ENCODE measurements around the gene BEX4. TPM values are rescaled to one million over a fixed set of nuclear protein-coding genes. Genes with fewer than 3 reads are reported as not detected.

BEX4 gene
- total RNA-seq, 1 donor from 2014 or later: 46.1 TPM

- Mint-ChIP-seq H3K4me3 (ENCODE audit: unreplicated experiment) (no peak overlapping the region), H3K27me3 (ENCODE audit: low read depth) (peaks cover 5% of the 10 kb centered on the region), H3K27ac (ENCODE audit: unreplicated experiment) (no peak overlapping the region), H3K4me1 (ENCODE audit: low read depth) (peaks cover 10% of the 10 kb centered on the region), H3K9me3 (ENCODE audit: low read depth) (no peaks in the 10 kb centered on the region), H3K36me3 (ENCODE audit: low read depth) (peaks cover 7% of the 10 kb centered on the region)
- TF ChIP-seq, protein P1, sequence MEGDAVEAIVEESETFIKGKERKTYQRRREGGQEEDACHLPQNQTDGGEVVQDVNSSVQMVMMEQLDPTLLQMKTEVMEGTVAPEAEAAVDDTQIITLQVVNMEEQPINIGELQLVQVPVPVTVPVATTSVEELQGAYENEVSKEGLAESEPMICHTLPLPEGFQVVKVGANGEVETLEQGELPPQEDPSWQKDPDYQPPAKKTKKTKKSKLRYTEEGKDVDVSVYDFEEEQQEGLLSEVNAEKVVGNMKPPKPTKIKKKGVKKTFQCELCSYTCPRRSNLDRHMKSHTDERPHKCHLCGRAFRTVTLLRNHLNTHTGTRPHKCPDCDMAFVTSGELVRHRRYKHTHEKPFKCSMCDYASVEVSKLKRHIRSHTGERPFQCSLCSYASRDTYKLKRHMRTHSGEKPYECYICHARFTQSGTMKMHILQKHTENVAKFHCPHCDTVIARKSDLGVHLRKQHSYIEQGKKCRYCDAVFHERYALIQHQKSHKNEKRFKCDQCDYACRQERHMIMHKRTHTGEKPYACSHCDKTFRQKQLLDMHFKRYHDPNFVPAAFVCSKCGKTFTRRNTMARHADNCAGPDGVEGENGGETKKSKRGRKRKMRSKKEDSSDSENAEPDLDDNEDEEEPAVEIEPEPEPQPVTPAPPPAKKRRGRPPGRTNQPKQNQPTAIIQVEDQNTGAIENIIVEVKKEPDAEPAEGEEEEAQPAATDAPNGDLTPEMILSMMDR (IDR thresholded peaks at IDR 0.05): no peak
- no peak for DNase-seq (ENCODE audit: low spot score)
These were observed 41.7 kb downstream of the BEX4 start for GRCh38 chrX:103256651-103257050.

DNA sequence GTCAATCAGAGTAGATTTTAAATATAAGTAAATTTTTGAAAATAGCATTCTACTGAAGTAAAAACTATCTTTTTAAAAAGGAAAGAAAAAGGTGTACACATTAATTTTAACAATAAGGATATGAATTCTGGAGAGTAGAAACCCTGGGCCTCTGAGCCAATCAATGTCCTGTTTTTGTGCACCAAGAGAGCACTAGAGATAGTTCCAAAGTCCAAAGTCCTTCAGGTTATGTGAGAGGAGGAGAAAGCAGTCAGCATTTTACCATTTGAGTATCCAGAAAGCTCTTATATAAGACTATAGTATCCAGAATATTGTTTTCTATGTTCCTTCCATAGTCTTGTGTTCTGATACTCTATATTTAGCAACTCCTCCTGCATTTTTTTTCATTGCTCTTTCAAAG, 43.4 kb downstream of the BEX4 start:
- H3K9me3 Mint-ChIP-seq (ENCODE audit: low read depth): peaks cover 5% of the 10 kb centered on the region
- TF ChIP-seq, protein P1 (IDR thresholded peaks at IDR 0.05): no peak
- H3K36me3 Mint-ChIP-seq (ENCODE audit: low read depth): peaks cover 9% of the 10 kb centered on the region
- no peak overlapping the region for H3K27ac Mint-ChIP-seq (ENCODE audit: unreplicated experiment)
- peaks cover 10% of the 10 kb centered on the region for H3K4me1 Mint-ChIP-seq (ENCODE audit: low read depth)
- no peak for DNase-seq (ENCODE audit: low spot score)
- H3K4me3 Mint-ChIP-seq (ENCODE audit: unreplicated experiment): no peak overlapping the region
- peaks cover 9% of the 10 kb centered on the region for H3K27me3 Mint-ChIP-seq (ENCODE audit: low read depth)

Other genes with a start within 250 kb of the BEX4 start
- gene BEX1, start 150.9 kb upstream of the BEX4 start, total RNA-seq: 6.0 to 7.0 TPM (median 7.0 TPM) in 3 replicates
- gene NXF3, start 122.0 kb upstream of the BEX4 start, total RNA-seq: 0.10 to 0.75 TPM in 2 of 3 replicates, not detected in the other
- 81.0 to 94.3 TPM (median 84.3 TPM) in 3 replicates for gene TCEAL8, start 40.0 kb downstream of the BEX4 start, total RNA-seq
- not detected in 3 replicates for gene TCEAL5, start 61.6 kb downstream of the BEX4 start, total RNA-seq
- 1.7 to 7.3 TPM (median 6.9 TPM) in 3 replicates for gene BEX2, start 95.9 kb downstream of the BEX4 start, total RNA-seq
- 12.0 to 16.5 TPM (median 15.8 TPM) in 3 replicates for gene TCEAL7, start 115.1 kb downstream of the BEX4 start, total RNA-seq
- 83.5 to 95.6 TPM (median 87.0 TPM) in 3 replicates for gene TCEAL9, start 141.4 kb downstream of the BEX4 start, total RNA-seq
- 139 to 196 TPM (median 148 TPM) in 3 replicates for gene BEX3, start 161.4 kb downstream of the BEX4 start, total RNA-seq

All from chondrocyte (in vitro differentiated cells).